Measurements from ENCODE around the gene SMIM41.

GRCh38 chr12:52096332-52097044 is 17.0 kb downstream of the SMIM41 start:
- no peak for TF ChIP-seq CTCF (IDR thresholded peaks at IDR 0.05)
- no peak for TF ChIP-seq EP300 (IDR thresholded peaks at IDR 0.05)
- TF ChIP-seq POLR2A (IDR thresholded peaks at IDR 0.05) = no peak
